Myocyte (in vitro differentiated cells): ENCODE data around the gene SMURF1. TPM values are rescaled to one million over a fixed set of nuclear protein-coding genes. Genes with fewer than 3 reads are reported as not detected.
"Not testable (repeated sequence)": the region's sequence is repeated elsewhere in the genome, so short reads cannot be mapped to it uniquely, and the experiment has no call there.

ENCODE experiments used
- DNase-seq: peaks from one replicate; pipeline ENCODE4 v3.0.0-alpha.2; 2012; ENCODE audit warnings: low read depth
- polyA plus RNA-seq: library from polyadenylated mRNA; unstranded; fragments of >200 nt; gene quantifications from one replicate; pipeline ENCODE4 v1.2.1, GENCODE V29; 2012; ENCODE audit warnings: missing spikeins
- total RNA-seq: library from RNA; depleted of rRNA; stranded (reverse); fragments of >200 nt; gene quantifications from 2 replicates; pipeline ENCODE4 v1.2.3, GENCODE V29; 2014

Gene SMURF1
- 11.4 and 13.6 TPM in 2 replicates for total RNA-seq
- polyA plus RNA-seq = 14.7 TPM

DNA sequence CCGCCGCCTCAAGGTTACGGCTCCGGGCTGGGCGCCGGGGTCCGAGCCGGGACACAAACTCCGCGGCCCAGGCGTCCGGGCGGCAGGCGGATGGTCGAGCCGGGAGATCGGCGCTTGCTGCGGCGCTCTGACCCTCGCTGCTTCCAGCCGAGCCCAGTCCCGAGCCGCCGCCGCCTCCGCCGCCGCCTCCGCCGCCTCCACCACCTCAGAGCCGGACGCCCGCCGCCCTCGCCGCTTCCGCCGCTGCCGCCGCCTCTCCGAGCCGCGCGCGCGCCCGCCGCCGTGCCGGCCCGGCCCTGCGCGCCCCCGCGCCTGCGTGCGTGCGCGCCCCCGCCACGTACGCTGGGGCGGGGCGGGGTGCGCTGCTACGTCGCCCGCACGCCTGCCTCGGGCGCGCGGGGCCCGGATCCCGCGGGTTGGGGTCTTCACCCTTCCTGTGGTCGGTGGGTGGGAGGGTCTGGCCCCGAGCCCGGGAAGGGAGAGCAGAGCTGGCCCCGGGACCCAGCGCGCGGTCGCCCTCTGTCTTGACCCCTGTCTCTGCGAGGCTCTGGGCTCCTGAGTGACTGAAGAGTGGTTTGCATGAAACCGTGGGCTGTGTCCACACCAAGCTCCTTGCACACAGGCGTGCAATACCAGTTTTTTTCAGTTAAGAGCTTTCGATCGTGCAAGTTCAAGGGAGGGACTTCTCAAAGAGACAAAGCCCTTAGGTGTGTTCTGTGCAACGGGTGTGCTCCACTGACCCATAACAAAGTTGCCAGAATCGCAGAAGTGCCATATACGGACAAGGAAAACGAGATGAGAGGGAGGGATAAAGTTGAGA, at the start of gene SMURF1:
Gene SMURF1, minus strand, starts transcription at position 256 of the 820 bp plus-strand sequence. CDS start 328 bp downstream, outside the sequence.
- DNase-seq = peak; percentile 77

- no peak for DNase-seq
These were observed 48.1 kb upstream of the SMURF1 start for GRCh38 chr7:99191869-99192596.

DNA sequence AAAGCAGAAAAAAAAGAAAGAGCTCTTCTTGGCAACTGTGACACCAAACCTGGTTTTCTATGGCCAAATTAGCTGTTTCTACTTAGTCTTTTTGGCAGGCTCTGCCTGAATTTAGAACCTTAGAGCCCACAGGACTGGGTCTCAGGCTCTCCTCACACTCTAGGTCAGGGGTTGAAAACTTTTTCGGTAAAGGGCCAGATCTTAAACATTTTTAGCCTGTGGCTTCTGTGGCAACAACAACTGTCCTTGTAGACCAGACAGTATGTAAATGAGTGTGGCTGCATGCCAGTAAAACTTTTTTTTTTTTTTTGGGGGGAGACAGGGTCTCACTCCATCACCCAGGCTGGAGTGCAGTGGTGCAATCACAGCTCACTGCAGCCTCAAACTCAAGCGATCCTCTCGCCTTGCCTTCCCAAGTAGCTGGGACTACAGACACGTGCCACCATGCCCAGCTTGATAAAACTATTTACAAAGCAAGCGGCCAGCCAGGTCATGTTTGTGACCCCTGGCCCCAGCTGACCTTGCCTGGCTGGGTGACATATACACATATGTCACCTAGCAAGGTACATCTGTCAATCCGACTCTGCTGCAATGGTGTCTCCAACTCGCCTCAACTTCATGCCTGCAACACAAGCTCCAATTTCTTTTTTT, 46.6 kb upstream of the SMURF1 start:
- peak; percentile 18 for DNase-seq

GRCh38 chr7:99189222-99189621, 45.3 kb upstream of the SMURF1 start:
- DNase-seq = no peak

DNA sequence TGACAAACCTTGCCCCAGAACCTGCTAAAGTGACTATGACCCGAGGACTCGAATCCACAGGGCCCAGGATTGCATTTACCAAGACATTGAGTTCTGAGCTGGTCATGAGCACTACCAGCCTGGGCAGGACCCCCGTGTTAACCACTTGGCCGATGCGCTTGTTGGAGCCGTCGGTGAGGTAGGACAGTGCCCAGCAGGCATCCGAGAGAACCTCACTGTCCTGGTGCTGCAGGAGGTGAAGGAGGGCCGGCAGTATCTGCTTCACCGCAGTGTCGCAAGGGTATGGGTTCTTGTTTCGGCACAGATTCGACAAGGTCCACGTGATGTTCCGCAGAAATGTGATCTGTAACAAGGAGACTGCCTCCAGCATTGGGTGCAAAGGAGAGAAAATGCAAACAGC, 44.3 kb upstream of the SMURF1 start:
- no peak for DNase-seq

DNA sequence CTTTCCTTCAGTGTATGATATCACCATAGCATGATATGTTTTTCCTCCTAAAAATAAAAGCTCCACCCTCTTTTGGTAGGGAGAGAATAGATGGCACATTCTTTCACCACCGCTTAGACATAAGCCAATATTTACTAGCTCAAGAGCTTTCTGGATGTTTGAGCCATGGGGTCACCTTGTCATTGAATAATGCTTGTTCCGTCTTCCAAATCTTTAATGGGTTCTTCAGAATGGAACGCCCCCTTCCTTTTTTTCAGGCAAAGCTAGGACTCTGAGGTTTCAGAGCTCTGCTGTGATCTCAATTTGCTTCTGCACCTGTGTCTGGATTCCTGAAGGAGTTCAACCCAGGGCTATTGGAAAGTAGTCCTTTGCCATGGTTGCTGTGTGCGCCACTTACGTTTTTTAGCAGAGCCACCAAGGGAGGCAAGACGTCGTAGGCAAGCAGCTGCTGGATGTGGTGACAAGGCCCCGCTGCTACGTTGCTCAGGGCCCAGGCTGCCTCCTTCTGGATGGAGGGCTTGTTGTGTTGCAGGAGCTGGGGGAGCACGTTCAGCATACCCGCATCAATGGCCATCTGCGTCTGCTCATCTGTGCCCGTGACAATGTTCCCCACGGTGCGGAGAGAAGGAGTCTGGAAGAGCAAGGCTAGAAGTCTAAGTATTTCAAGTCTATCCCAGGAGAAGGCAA, 40.8 kb upstream of the SMURF1 start:
- peak; percentile 15 for DNase-seq

- DNase-seq = no peak
These were observed 36.3 kb upstream of the SMURF1 start for GRCh38 chr7:99180067-99180650.

DNA sequence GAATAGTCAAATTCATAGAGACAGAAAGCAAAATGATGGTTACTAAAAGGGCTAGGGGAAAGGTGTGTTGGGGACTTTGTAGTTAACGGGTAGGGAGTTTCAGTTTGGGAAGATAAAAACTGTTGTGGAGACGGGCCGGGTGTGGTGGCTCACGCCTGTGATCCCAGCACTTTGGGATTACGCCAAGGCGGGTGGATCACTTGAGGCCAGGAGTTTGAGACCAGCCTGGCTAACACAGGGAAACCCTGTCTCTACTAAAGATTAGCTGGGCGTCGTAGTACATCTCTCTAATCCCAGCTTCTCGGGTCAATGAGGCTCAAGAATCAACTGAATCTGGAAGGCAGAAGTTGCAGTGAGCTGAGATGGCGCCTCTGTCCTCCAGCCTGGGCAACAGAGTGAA, 33.3 kb upstream of the SMURF1 start:
- DNase-seq = no peak

DNA sequence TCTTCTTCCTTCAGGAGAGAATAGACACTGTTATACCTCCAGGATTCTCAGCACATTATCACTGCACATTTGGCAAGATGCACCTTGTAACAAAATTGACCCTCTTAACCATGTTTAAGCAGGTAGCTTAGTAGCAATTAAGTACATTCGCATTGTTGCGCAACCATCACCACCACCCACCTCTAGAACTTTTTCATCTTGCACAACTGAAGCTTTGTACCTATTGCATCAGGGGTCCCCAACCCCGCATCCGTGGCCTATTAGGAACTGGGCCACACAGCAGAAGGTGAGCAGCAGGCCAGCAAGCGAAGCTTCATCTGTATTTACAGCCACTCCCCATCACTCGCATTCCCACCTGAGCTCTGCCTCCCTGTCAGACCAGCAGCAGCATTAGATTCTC, 29.9 kb upstream of the SMURF1 start:
- DNase-seq = no peak

- no peak for DNase-seq
These were observed 27.8 kb upstream of the SMURF1 start for GRCh38 chr7:99171731-99172130.

GRCh38 chr7:99170730-99171074, 26.8 kb upstream of the SMURF1 start:
- no peak for DNase-seq

DNA sequence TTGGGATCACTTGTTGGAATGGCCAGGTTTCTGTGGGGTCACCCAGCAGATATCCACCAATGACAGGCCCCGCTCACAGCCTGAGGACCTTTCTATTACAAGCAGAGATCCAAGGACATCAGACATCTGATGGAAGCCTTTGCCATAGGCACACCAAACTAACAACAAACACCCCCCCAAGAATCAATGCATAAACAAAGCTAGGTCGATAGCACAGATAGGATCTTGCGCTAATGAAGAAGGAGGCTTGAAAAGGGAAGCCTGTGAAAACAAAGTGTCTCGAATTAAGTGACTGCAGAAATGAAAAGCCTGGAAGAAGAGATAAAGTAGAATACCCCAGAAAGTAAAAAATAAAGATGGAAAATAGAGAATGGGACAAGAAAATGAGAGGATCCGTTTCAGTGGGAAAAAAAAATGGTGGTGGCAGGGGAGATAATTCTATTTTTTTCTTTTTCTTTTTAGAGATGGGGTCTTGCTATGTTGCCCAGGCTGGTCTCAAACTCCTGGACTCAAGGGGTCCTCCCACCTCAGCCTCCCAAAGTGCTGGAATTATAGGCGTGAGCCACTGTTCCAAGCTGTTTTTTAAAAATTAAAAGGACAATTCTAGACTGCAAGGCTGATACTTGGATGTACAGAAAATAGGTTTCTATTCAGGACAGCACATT, 26.3 kb upstream of the SMURF1 start:
- DNase-seq = no peak

GRCh38 chr7:99167072-99167471, 23.2 kb upstream of the SMURF1 start:
- no peak for DNase-seq

DNA sequence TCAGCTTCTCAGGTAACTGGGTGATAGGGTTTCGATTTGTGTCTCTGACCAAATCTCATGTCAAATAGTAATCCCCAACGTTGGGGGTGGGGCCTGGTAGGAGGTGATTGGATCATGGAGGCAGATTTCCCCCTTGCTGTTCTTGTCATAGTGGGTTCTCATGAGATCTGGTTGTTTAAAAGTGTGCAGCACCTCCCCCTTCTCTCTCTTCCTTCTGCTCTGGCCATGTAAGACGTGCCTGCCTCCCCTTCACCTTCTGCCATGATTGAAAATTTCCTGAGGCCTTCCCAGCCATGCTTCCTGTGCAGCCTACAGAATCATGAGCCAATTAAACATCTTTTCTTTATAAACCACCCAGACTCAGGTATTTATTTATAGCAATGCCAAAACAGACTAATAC, 21.9 kb upstream of the SMURF1 start:
- no peak for DNase-seq

- DNase-seq = not testable (repeated sequence)
These were observed 19.8 kb upstream of the SMURF1 start for GRCh38 chr7:99163669-99164068.

GRCh38 chr7:99156649-99157048, 12.7 kb upstream of the SMURF1 start:
- no peak for DNase-seq

GRCh38 chr7:99155211-99155610, 11.3 kb upstream of the SMURF1 start:
- no peak for DNase-seq

DNA sequence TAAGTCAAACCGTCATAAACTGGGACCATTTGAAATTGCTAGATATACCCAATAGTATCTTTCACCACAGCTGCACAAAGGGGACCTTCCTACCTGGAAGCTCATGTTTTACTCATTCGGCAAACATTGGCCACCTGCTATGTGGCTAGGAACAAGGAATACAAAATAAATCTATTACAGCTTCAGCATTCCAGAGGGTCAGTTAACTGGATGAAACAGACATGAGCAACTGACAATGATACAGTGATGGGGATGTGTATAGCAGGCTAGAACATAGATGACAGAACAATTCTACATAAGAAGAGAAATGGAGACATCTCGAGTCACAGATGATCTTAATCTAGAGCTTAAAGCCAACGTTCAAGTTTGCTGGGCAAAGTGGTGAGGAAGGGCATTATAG, 3.1 kb upstream of the SMURF1 start:
- DNase-seq = no peak

- DNase-seq = no peak
These were observed 421 bp downstream of the SMURF1 start for GRCh38 chr7:99143521-99143852.

DNA sequence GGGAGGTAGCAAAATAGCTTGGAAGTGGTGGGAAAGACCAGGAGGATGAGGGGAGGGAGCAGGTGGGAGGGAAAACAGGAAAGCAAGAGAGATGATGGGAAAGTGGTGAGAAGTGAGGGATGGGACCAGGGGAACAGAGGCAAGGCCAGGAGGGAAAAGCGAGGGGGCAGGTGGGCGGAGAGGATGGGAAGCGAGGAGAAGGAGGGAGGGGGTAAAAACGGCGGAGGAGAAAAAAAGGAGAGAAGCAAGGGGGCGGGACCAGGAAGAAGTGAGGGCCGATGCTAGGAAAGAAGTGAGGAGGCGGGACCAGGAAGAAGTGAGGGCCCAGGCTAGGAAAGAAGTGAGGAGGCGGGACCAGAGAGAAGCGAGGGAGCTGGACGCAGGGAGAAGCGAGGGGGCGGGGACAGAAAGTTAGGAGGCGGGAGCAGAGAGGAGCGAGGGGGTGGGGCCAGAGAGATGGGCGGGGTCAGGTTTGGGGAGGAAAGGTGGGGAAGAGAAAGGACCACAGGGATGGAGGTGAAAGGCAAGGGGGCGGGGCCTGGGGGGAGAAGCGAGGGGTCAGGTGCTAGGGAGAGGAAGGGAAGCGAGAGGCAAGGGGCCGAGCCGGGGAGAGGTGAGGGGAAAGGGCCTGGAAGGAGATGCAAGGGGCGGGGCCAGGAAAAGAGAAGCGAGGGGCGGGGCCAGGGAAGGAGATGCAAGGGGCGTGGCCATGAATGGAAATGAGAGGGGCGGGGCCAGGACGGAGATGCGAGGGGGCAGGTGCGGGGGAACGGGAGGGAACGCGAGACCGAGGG, 984 bp downstream of the SMURF1 start:
- DNase-seq = peak; percentile 87
